D341Med (cell line): Measurements from ENCODE around the gene PGAP6.
"Not testable (repeated sequence)": the region's sequence is repeated elsewhere in the genome, so short reads cannot be mapped to it uniquely, and the experiment has no call there.

Experiments used
- DNase-seq: peaks from one replicate; pipeline ENCODE4 v3.0.0; 2012; ENCODE audit warnings: low spot score

The PGAP6 gene

GRCh38 chr16:351804-352520, 29.8 kb downstream of the PGAP6 start:
- no peak for DNase-seq

- DNase-seq, result no peak
These were observed 31.6 kb downstream of the PGAP6 start for GRCh38 chr16:350203-350602.

- DNase-seq, result no peak
These were observed 32.6 kb downstream of the PGAP6 start for GRCh38 chr16:349211-349610.

- DNase-seq, result not testable (repeated sequence)
These were observed 33.3 kb downstream of the PGAP6 start for GRCh38 chr16:348495-348894.

GRCh38 chr16:347203-347602, 34.6 kb downstream of the PGAP6 start:
- no peak for DNase-seq

GRCh38 chr16:346587-346986, 35.2 kb downstream of the PGAP6 start:
- DNase-seq, result no peak

GRCh38 chr16:345772-346171, 36.0 kb downstream of the PGAP6 start:
- no peak for DNase-seq

GRCh38 chr16:342455-343213, 39.1 kb downstream of the PGAP6 start:
- no peak for DNase-seq

- not testable (repeated sequence) for DNase-seq
These were observed 39.8 kb downstream of the PGAP6 start for GRCh38 chr16:341974-342336.

GRCh38 chr16:341095-341973, 40.4 kb downstream of the PGAP6 start:
- DNase-seq, result not testable (repeated sequence)

- DNase-seq, result no peak
These were observed 41.2 kb downstream of the PGAP6 start for GRCh38 chr16:340370-341091.

- no peak for DNase-seq
These were observed 42.1 kb downstream of the PGAP6 start for GRCh38 chr16:339680-340079.

- no peak for DNase-seq
These were observed 43.7 kb downstream of the PGAP6 start for GRCh38 chr16:337975-338575.

- no peak for DNase-seq
These were observed 44.3 kb downstream of the PGAP6 start for GRCh38 chr16:337437-337836.

- DNase-seq, result no peak
These were observed 45.5 kb downstream of the PGAP6 start for GRCh38 chr16:336269-336668.

- DNase-seq, result not testable (repeated sequence)
These were observed 46.7 kb downstream of the PGAP6 start for GRCh38 chr16:334861-335632.

GRCh38 chr16:334164-334832, 47.5 kb downstream of the PGAP6 start:
- DNase-seq, result not testable (repeated sequence)

GRCh38 chr16:333406-334094, 48.2 kb downstream of the PGAP6 start:
- no peak for DNase-seq

- not testable (repeated sequence) for DNase-seq
These were observed 50.5 kb downstream of the PGAP6 start for GRCh38 chr16:331181-331814.
